ENCODE results near the gene MT1G. TPM values are rescaled to one million over a fixed set of nuclear protein-coding genes. Genes with fewer than 3 reads are reported as not detected.
"Not testable (repeated sequence)": the region's sequence is repeated elsewhere in the genome, so short reads cannot be mapped to it uniquely, and the experiment has no call there.

Gene MT1G
- total RNA-seq, 1 experiment from 2014 or later = not detected

GRCh38 chr16:56684926-56685590 lies 17.2 kb upstream of the MT1G start:
- no peak for DNase-seq (ENCODE audit: low spot score)

- no peak for DNase-seq (ENCODE audit: low spot score)
Measured at GRCh38 chr16:56684256-56684925, 16.5 kb upstream of the MT1G start.

DNA sequence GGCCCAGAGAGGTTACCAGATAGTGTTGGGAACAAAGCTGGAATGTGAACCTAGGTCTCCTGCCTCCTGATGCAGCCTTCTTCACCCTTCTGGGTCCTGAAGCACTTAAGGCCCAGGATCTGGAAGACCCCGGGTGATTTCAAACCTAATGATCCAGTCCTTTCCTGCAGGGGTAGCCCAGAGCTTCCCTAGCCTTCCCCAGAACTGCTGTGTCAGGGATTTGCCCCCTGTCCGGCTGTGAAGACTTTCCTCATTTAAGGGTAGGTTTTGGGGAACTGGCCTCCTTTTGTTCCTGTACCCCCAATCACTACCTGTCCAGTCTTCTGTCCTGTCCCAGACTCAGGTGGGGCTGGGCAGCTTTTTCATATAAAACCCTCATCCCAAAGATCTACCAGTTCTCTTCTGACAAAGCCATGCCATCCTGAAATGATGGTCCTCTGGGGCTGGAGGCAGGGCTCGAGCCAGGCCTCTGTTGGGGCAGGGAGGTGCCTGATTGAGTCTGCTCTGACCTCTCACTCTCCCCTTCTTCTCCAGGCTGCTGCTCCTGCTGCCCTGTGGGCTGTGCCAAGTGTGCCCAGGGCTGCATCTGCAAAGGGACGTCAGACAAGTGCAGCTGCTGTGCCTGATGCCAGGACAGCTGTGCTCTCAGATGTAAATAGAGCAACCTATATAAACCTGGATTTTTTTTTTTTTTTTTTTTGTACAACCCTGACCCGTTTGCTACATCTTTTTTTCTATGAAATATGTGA lies 15.7 kb upstream of the MT1G start:
- DNase-seq (ENCODE audit: low spot score) = no peak

DNA sequence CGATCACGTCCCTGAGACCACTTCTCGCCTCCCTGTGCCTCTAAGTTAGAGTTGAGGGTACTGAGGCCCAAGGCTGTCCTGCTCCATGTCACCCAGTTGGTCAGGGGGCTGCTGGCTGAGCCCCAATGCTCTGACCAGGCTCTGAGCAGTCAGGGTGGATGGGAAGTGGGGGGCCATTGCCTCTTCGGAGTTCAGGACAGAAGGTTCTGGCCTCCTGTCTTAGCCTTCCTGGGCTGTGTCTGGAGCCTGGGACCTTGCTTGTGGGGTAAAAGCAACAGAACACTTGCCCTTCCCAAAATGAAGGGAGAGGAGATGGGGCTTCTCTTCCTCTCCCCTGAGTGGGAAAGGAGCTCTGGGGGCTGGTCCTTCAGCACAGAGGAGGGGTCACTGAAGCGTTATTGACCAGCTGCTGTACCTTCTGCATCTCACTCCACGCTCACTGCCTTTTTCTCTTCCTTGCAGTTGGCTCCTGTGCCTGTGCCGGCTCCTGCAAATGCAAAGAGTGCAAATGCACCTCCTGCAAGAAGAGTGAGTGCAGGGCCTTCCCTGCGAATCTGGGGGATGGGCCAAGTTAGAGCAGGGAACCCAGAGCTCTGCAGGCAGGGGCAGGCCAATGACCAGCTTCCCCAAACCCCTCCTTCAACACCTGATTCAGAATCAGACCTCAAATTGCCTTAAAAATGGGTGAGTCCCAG lies 15.0 kb upstream of the MT1G start:
- no peak for DNase-seq (ENCODE audit: low spot score)

GRCh38 chr16:56681939-56682702 lies 14.3 kb upstream of the MT1G start, which contains the start of gene MT1X:
TSS of gene MT1X (plus strand) at chr16:56682470. CDS start at chr16:56682541, 71 bp downstream.
- peak; percentile 83 for DNase-seq (ENCODE audit: low spot score)

- peak; percentile 41 for DNase-seq (ENCODE audit: low spot score)
Measured at GRCh38 chr16:56679818-56680217, 12.0 kb upstream of the MT1G start.

GRCh38 chr16:56679078-56679730 lies 11.3 kb upstream of the MT1G start:
- no peak for DNase-seq (ENCODE audit: low spot score)

DNA sequence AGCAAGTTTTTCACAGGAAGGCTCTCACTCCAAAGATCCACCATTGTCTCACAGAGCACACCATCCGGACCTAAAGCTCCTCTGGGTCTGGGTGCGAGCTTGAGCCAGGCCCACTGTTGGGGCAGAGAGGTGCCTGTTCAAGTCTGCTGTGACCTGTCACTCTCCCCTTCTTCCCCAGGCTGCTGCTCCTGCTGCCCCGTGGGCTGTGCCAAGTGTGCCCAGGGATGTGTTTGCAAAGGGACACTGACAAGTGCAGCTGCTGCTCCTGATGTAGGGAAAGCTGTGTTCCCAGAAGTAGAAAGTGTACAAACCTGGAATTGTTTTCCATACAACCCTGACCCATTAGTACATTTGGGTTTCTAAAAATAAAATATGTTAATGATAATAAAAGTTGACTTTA lies 9.6 kb upstream of the MT1G start:
- no peak for DNase-seq (ENCODE audit: low spot score)

DNA sequence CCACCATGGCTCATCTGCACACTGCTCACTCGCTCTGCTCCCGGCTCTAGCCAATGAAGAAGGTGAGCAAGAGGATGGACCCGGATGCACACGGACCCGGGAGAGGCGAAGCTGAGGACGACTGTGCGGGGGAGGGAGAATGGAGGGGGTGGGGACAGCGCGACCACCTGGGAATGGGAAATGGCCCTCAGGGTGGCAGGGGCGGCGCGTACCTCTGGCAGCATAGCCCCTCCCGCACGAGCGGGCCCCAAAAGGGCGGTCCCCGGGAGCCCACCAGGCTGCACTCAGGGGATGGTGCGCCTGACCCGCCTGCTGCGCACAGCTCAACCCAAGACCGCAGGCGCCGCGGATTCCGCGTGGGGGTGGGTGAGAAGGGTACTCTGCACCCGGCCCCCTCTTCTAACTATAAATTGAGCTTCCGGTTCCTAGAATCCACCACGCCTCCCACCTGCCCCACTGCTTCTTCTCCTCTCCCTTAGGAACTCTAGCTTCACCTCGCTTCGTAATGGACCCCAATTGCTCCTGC lies 7.9 kb upstream of the MT1G start:
- no peak for DNase-seq (ENCODE audit: low spot score)

DNA sequence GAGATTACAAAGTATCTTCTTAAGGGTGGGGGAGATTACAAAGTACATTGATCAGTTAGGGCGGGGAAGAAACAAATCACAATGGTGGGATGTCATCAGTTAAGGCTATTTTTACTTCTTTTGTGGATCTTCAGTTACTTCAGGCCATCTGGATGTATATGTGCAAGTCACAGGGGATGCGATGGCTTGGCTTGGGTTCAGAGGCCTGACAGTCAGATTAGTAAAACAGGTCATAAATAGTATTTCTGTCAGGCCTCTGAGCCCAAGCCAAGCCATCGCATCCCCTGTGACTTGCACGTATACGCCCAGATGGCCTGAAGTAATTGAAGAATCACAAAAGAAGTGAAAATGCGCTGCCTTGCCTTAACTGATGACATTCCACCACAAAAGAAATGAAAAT lies 6.7 kb upstream of the MT1G start:
- DNase-seq (ENCODE audit: low spot score) = not testable (repeated sequence)

- no peak for DNase-seq (ENCODE audit: low spot score)
Measured at GRCh38 chr16:56673921-56674320, 6.1 kb upstream of the MT1G start.

DNA sequence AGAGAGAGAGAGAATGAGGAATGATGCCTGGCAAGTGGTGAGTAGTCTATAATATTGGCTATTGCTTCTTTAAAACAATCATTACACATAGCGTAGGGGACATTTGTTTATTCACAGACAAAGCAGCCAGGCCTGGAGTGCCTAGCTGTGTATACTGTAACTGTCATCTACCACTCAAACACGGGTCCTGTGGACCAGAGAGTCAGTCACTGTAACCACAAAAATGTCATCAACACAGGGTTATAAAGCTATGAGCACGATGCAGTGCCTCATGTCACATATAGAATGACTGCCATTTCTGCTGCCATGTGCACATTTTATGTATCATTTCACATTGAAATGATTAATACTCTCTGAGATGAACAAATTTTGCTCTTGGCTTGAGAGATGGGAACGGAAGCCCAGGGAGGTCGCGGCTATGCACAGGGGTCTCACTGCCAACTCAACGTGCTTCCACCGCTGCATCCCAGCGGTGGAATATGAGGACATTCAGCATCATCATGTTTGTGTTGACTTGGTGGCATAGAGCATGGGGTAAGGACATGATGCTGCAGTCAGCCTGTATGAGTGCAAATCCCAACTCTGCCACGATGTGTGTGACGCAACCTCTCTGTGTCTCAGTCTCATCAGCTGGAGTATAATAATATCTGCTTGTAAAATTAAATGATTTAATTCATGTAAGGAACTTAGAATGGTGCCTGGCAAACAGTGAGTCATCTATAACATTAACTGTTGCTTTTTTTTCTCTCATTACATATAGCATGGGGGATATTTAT lies 5.1 kb upstream of the MT1G start:
- DNase-seq (ENCODE audit: low spot score) = no peak

- not testable (repeated sequence) for DNase-seq (ENCODE audit: low spot score)
Measured at GRCh38 chr16:56672171-56672570, 4.3 kb upstream of the MT1G start.

DNA sequence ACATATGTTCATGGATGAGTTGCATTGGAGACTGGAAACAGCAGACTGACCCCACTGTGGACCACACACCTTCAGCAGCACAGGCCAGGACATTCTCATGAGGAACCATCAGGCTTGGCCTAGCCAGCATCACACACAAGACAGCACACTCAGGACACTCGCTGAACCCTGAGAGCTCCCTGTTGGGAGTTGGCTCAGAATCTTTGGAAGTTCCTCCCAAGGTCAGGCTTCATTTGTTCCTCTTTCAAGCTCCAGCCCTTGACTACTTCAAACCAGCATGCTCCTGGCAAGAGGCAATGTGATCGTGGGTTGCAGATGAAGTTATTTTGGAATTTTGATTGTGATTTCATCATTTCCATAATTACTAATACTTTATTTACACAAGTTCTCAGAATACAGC lies 3.8 kb upstream of the MT1G start:
- not testable (repeated sequence) for DNase-seq (ENCODE audit: low spot score)

- no peak for DNase-seq (ENCODE audit: low spot score)
Measured at GRCh38 chr16:56670620-56670934, 2.7 kb upstream of the MT1G start.

DNA sequence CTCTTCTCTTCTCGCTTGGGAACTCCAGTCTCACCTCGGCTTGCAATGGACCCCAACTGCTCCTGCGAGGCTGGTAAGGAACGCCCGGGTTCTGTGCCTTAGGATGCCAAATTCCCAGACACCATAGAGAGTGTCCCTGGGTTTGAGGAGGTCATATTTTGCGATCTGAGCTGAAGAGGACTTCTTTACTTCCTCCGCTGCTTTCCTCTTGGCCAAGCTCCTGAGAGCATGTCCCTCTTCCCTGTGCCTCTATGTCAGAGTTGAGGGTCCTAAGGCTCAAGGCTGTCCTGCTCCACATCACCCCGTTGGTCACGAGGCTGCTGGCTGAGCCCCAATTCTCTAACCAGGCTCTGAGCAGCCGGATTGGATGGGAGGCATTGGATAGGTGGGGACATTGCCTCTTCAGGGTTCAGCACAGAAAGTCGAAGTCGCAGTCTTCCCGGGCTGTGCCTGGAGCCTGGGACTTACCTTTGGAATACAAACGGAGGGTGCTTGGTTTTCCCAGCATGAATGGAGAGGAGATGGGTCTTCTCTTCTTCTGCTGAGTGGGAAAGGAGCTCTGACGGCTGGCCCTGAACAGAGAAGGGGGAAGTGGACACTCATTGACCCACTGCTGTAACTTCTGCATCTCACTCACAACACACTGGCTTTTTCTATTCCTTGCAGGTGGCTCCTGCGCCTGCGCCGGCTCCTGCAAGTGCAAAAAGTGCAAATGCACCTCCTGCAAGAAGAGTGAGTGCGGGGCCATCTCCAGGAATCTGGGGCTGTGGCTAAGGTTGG lies 2.2 kb upstream of the MT1G start:
- DNase-seq (ENCODE audit: low spot score) = no peak

DNA sequence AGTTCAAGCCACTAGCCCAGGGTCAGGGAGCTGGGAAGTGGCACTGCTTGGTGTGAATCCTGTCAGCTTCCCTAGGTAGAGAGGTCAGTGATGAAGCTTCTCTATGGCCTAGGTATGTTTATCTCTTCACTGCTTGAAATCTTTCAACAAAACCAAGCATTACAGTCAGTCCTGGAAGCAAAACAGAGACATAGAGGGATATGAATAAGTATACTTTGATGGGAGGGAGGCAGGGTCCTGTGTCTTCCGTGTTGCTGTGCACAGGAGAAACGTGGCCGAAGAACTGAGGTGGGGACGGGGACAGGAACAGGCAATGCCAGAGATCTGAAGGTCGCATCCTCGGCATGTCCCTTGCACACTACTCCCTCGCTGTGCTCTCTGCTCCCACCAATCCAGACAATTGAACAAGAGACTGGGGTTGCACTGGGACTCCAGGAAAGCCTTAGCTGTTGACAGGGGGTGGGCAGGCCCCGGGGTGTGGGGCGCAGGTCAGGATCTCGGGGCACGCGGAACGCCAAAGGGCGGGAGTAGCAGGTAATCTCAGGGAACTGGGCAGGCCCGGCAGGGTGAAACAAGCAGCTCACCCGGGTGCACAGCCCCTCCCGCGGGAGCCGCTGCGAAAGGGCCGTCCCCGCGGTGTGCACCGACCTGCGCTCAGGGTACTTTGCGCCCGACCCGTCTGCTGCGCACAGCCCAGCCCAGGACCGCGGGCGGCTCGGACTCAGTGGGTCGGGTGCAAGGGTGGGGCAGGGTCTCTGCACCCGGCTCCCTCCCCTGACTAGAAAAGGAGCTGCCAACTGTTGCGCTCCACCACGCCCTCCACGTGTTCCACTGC lies 1.4 kb upstream of the MT1G start, which contains the start of gene MT1H:
TSS of gene MT1H (plus strand) at position 810 of the 835 bp plus-strand sequence. CDS start 71 bp downstream, outside the sequence.
- no peak for DNase-seq (ENCODE audit: low spot score)
